Endothelial cell of umbilical vein (primary cell): ENCODE results near the gene PARP8.

ENCODE experiments used
- EZH2 ChIP-seq: IDR thresholded peaks from 2 replicates; pipeline ENCODE4 v1.6.1; 2012; ENCODE audit warnings: borderline replicate concordance, low read depth, mild to moderate bottlenecking, moderate library complexity, low read length, inconsistent platforms; ENCODE audit not compliant: severe bottlenecking
- MYC ChIP-seq: IDR thresholded peaks from one replicate; pipeline ENCODE4 v1.6.1; 2011; ENCODE audit warnings: mild to moderate bottlenecking, low read depth, low read length
- POLR2A ChIP-seq: IDR thresholded peaks from 2 replicates; pipeline ENCODE4 v1.6.1; 2012; ENCODE audit warnings: low read depth, mild to moderate bottlenecking, control low read depth, low read length
- TF ChIP-seq, protein P1 (sequence below), 2 donors: IDR thresholded peaks; 1 replicate in 1 of 2; 2 replicates in 1 of 2; pipeline ENCODE4 v1.5.1; 2011; ENCODE audit warnings: low read length in 2 of 2, mild to moderate bottlenecking in 2 of 2, moderate library complexity in 2 of 2, control low read depth in 1 of 2, inconsistent platforms in 1 of 2, low read depth in 1 of 2; ENCODE audit not compliant: insufficient read depth in 1 of 2; ENCODE audit errors: extremely low read depth in 1 of 2
- TF ChIP-seq, protein P2 (sequence below): IDR thresholded peaks from 2 replicates; pipeline ENCODE4 v1.6.1; 2011; ENCODE audit not compliant: insufficient read depth, insufficient read length

DNA sequence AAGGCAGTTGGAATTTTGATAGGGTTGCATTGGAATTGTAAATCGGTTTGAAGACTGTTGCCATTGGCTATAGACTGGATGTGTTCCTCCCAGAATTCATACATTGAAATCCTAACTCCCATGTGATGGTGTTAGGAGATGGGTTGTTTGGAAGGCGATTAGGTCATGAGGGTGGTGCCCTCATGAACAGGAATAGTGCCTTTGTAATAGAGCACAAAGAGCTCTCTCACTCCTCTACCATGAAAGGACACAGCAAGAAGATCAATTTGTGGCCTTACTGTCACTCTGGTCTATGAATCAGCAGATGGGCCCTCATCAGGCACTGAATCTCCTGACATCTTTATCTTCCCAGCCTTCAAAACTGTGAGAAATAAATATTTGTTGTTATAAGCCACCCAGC, 133.2 kb downstream of the PARP8 start:
- TF ChIP-seq EZH2 = no peak
- TF ChIP-seq, protein P1, sequence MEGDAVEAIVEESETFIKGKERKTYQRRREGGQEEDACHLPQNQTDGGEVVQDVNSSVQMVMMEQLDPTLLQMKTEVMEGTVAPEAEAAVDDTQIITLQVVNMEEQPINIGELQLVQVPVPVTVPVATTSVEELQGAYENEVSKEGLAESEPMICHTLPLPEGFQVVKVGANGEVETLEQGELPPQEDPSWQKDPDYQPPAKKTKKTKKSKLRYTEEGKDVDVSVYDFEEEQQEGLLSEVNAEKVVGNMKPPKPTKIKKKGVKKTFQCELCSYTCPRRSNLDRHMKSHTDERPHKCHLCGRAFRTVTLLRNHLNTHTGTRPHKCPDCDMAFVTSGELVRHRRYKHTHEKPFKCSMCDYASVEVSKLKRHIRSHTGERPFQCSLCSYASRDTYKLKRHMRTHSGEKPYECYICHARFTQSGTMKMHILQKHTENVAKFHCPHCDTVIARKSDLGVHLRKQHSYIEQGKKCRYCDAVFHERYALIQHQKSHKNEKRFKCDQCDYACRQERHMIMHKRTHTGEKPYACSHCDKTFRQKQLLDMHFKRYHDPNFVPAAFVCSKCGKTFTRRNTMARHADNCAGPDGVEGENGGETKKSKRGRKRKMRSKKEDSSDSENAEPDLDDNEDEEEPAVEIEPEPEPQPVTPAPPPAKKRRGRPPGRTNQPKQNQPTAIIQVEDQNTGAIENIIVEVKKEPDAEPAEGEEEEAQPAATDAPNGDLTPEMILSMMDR (IDR thresholded peaks at IDR 0.05; ENCODE audit: extremely low read depth in 1 of 2, insufficient read depth in 1 of 2, low read depth in 1 of 2, low read length in 2 of 2) = no peak
- TF ChIP-seq, protein P2, sequence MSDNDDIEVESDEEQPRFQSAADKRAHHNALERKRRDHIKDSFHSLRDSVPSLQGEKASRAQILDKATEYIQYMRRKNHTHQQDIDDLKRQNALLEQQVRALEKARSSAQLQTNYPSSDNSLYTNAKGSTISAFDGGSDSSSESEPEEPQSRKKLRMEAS = no peak
- TF ChIP-seq POLR2A = no peak
- no peak for TF ChIP-seq MYC
